Measurements from ENCODE around the gene CAPN10.

The CAPN10 gene

GRCh38 chr2:240598311-240598911 lies 11.9 kb downstream of the CAPN10 start:
- no peak for TF ChIP-seq ZBTB7A (IDR thresholded peaks at IDR 0.05; ENCODE audit: low read depth)
- TF ChIP-seq EP300 (IDR thresholded peaks at IDR 0.05; ENCODE audit: borderline replicate concordance): no peak
- no peak for TF ChIP-seq TCF12 (IDR thresholded peaks at IDR 0.05; ENCODE audit: low read depth)
- TF ChIP-seq RAD21 (IDR thresholded peaks at IDR 0.05; ENCODE audit: low read depth): no peak
- TF ChIP-seq YY1 (IDR thresholded peaks at IDR 0.05; ENCODE audit: low read depth): no peak
- no peak for TF ChIP-seq REST (IDR thresholded peaks at IDR 0.05; ENCODE audit: low read depth)
- TF ChIP-seq NFIC (IDR thresholded peaks at IDR 0.05): no peak
- no peak for TF ChIP-seq MAX (IDR thresholded peaks at IDR 0.05)
- TF ChIP-seq EGR1 (IDR thresholded peaks at IDR 0.05): no peak
- no peak for TF ChIP-seq TEAD4 (IDR thresholded peaks at IDR 0.05)
- TF ChIP-seq FOXM1 (IDR thresholded peaks at IDR 0.05; ENCODE audit: borderline replicate concordance, low read depth): no peak
- no peak for TF ChIP-seq TAF1 (IDR thresholded peaks at IDR 0.05; ENCODE audit: low read depth)
- TF ChIP-seq USF1 (IDR thresholded peaks at IDR 0.05): no peak

- TF ChIP-seq TAF1 (IDR thresholded peaks at IDR 0.05; ENCODE audit: low read depth) (no peak), NFIC (IDR thresholded peaks at IDR 0.05) (no peak), YY1 (IDR thresholded peaks at IDR 0.05; ENCODE audit: low read depth) (no peak), USF1 (IDR thresholded peaks at IDR 0.05) (no peak), EP300 (IDR thresholded peaks at IDR 0.05; ENCODE audit: borderline replicate concordance) (no peak), REST (IDR thresholded peaks at IDR 0.05; ENCODE audit: low read depth) (no peak), EGR1 (IDR thresholded peaks at IDR 0.05) (no peak), TEAD4 (IDR thresholded peaks at IDR 0.05) (no peak)
These were observed 12.6 kb downstream of the CAPN10 start for GRCh38 chr2:240599141-240599583.

- TF ChIP-seq TEAD4 (IDR thresholded peaks at IDR 0.05): no peak
- no peak for TF ChIP-seq TAF1 (IDR thresholded peaks at IDR 0.05; ENCODE audit: low read depth)
- TF ChIP-seq EGR1 (IDR thresholded peaks at IDR 0.05): no peak
- no peak for TF ChIP-seq USF1 (IDR thresholded peaks at IDR 0.05)
- TF ChIP-seq EP300 (IDR thresholded peaks at IDR 0.05; ENCODE audit: borderline replicate concordance): no peak
- TF ChIP-seq TCF12 (IDR thresholded peaks at IDR 0.05; ENCODE audit: low read depth): no peak
- TF ChIP-seq FOXM1 (IDR thresholded peaks at IDR 0.05; ENCODE audit: borderline replicate concordance, low read depth): no peak
- TF ChIP-seq YY1 (IDR thresholded peaks at IDR 0.05; ENCODE audit: low read depth): no peak
- TF ChIP-seq MAX (IDR thresholded peaks at IDR 0.05): no peak
- no peak for TF ChIP-seq ZBTB7A (IDR thresholded peaks at IDR 0.05; ENCODE audit: low read depth)
- TF ChIP-seq NFIC (IDR thresholded peaks at IDR 0.05): no peak
- no peak for TF ChIP-seq CEBPB (IDR thresholded peaks at IDR 0.05)
- TF ChIP-seq RAD21 (IDR thresholded peaks at IDR 0.05; ENCODE audit: low read depth): no peak
- TF ChIP-seq REST (IDR thresholded peaks at IDR 0.05; ENCODE audit: low read depth): no peak
- TF ChIP-seq CREB1 (IDR thresholded peaks at IDR 0.05; ENCODE audit: low read depth): no peak
These were observed 14.0 kb downstream of the CAPN10 start for GRCh38 chr2:240600451-240600961.

Measured in Ishikawa (cell line).